IMR-90 (cell line): ENCODE data around the gene FAF1. TPM values are rescaled to one million over a fixed set of nuclear protein-coding genes. Genes with fewer than 3 reads are reported as not detected.

ENCODE experiments used
- ATAC-seq: fragments of 200-7000 bp; cut with Tn5 transposase; 2 replicates; pipeline ENCODE4 v1.9.1; 2020; ENCODE audit warnings: low read depth, mild to moderate bottlenecking, moderate library complexity
- BruUV-seq: library from RNA; stranded (reverse); fragments of 400-500 nt; replicated peaks from 2 replicates; lab custom pipeline; 2021; lab: Mats Ljungman, UMichigan
- CTCF ChIA-PET: fragments of 300-600 bp; formaldehyde crosslinking; extraction: SDS; loops from one replicate; lab custom pipeline; 2021; ENCODE audit warnings: antibody characterized with exemption; lab: Yijun Ruan, JAX
- POLR2A ChIA-PET: fragments of 300-600 bp; sonication (Branson Sonifier 250); formaldehyde crosslinking; loops from one replicate; lab custom pipeline; 2022; ENCODE audit warnings: antibody characterized with exemption; ENCODE audit not compliant: unreplicated experiment; lab: Charles Lee
- DNase-seq: peaks from one replicate; pipeline ENCODE4 v3.0.0; 2013
- H2AFZ ChIP-seq: replicated peaks from 2 replicates; pipeline ENCODE3; 2013; ENCODE audit warnings: low read length, mild to moderate bottlenecking; ENCODE audit not compliant: poor library complexity
- H2AK5ac ChIP-seq: 2 replicates; pipeline ENCODE4 v1.6.1; 2013; ENCODE audit warnings: low read depth, low read length, inconsistent platforms
- H2AK9ac ChIP-seq: replicated peaks from 2 replicates; pipeline ENCODE3; 2013; ENCODE audit warnings: mild to moderate bottlenecking, low read depth, low read length, moderate library complexity; ENCODE audit not compliant: poor library complexity
- H2BK120ac ChIP-seq: 2 replicates; pipeline ENCODE4 v1.6.1; 2013; ENCODE audit warnings: low read depth, low read length, inconsistent platforms
- H2BK15ac ChIP-seq: 3 replicates; pipeline ENCODE4 v1.6.1; 2013; ENCODE audit warnings: low read depth, low read length, inconsistent platforms
- H2BK20ac ChIP-seq: 2 replicates; pipeline ENCODE4 v1.6.1; 2013; ENCODE audit warnings: low read depth, mild to moderate bottlenecking, inconsistent platforms, low read length, moderate library complexity
- H2BK5ac ChIP-seq: 2 replicates; pipeline ENCODE4 v1.6.1; 2013; ENCODE audit warnings: mild to moderate bottlenecking, low read depth, low read length, inconsistent platforms; ENCODE audit not compliant: poor library complexity, severe bottlenecking
- H3K14ac ChIP-seq: replicated peaks from 2 replicates; pipeline ENCODE4 v1.6.1; 2013; ENCODE audit warnings: low read depth, low read length, inconsistent platforms
- H3K18ac ChIP-seq: 2 replicates; pipeline ENCODE4 v1.6.1; 2013; ENCODE audit warnings: low read depth, low read length, control low read depth
- H3K23ac ChIP-seq: 2 replicates; pipeline ENCODE4 v1.6.1; 2013; ENCODE audit warnings: low read depth, low read length, inconsistent platforms
- H3K27ac ChIP-seq: 2 replicates; pipeline ENCODE4 v1.5.1; 2013; ENCODE audit warnings: mild to moderate bottlenecking, control low read depth, low read length; ENCODE audit not compliant: insufficient read depth
- H3K27me3 ChIP-seq: 2 replicates; pipeline ENCODE4 v1.6.1; 2013; ENCODE audit warnings: low read length; ENCODE audit not compliant: control insufficient read depth, insufficient read depth
- H3K36me3 ChIP-seq: 2 replicates; pipeline ENCODE4 v1.6.1; 2013; ENCODE audit warnings: low read length, mixed read lengths; ENCODE audit not compliant: control insufficient read depth, insufficient read depth
- H3K4ac ChIP-seq: 2 replicates; pipeline ENCODE4 v1.6.1; 2013; ENCODE audit warnings: low read depth, low read length, inconsistent platforms
- H3K4me1 ChIP-seq: 2 replicates; pipeline ENCODE4 v1.6.1; 2013; ENCODE audit warnings: low read length, mixed read lengths; ENCODE audit not compliant: control insufficient read depth, insufficient read depth
- H3K4me2 ChIP-seq: 2 replicates; pipeline ENCODE4 v1.6.1; 2013; ENCODE audit warnings: low read depth, mild to moderate bottlenecking, control low read depth, low read length, moderate library complexity
- H3K4me3 ChIP-seq: 2 replicates; pipeline ENCODE4 v1.5.1; 2013; ENCODE audit warnings: low read depth, mild to moderate bottlenecking, control low read depth, low read length, moderate library complexity; ENCODE audit not compliant: insufficient read depth
- H3K56ac ChIP-seq: 2 replicates; pipeline ENCODE4 v1.6.1; 2013; ENCODE audit warnings: low read length, inconsistent platforms; ENCODE audit not compliant: insufficient read depth; ENCODE audit errors: extremely low read depth
- H3K79me1 ChIP-seq, 2 experiments: 2 replicates each; pipeline ENCODE4 v1.6.1; 2013; ENCODE audit warnings: low read length in 2 of 2, inconsistent platforms in 1 of 2, low read depth in 1 of 2
- H3K9ac ChIP-seq: 2 replicates; pipeline ENCODE4 v1.6.1; 2013; ENCODE audit warnings: low read depth, low read length, control low read depth
- H3K9me1 ChIP-seq: 2 replicates; pipeline ENCODE4 v1.6.1; 2013; ENCODE audit warnings: low read length, inconsistent platforms; ENCODE audit not compliant: insufficient read depth
- H3K9me3 ChIP-seq: 2 replicates; pipeline ENCODE4 v1.6.1; 2013; ENCODE audit warnings: low read length; ENCODE audit not compliant: control insufficient read depth, insufficient read depth
- H4K20me1 ChIP-seq: 2 replicates; pipeline ENCODE4 v1.6.1; 2013; ENCODE audit warnings: low read length, inconsistent platforms; ENCODE audit not compliant: insufficient read depth
- H4K5ac ChIP-seq: 2 replicates; pipeline ENCODE4 v1.6.1; 2013; ENCODE audit warnings: mild to moderate bottlenecking, low read depth, low read length, control low read depth
- H4K8ac ChIP-seq, 2 experiments: 2 replicates each; pipeline ENCODE4 v1.6.1; 2013; ENCODE audit warnings: low read depth in 2 of 2, low read length in 2 of 2, control low read depth in 1 of 2, inconsistent platforms in 1 of 2
- H4K91ac ChIP-seq: 2 replicates; pipeline ENCODE4 v1.6.1; 2013; ENCODE audit warnings: low read depth, low read length, inconsistent platforms; ENCODE audit not compliant: insufficient read depth
- CHD1 ChIP-seq: IDR thresholded peaks from 2 replicates; pipeline ENCODE4 v1.6.1; 2012; ENCODE audit warnings: low read depth, low read length, improper control_type of control experiment
- MAZ ChIP-seq: IDR thresholded peaks from 2 replicates; pipeline ENCODE4 v1.6.1; 2012; ENCODE audit warnings: low read depth, mild to moderate bottlenecking, low read length, improper control_type of control experiment, moderate library complexity, borderline replicate concordance
- MXI1 ChIP-seq: IDR thresholded peaks from 2 replicates; pipeline ENCODE4 v1.6.1; 2012; ENCODE audit warnings: low read depth, mild to moderate bottlenecking, low read length, moderate library complexity, borderline replicate concordance
- NFE2L2 ChIP-seq: fragments of 150-350 bp; IDR thresholded peaks from 2 replicates; pipeline ENCODE4 v1.6.1; 2016; ENCODE audit warnings: low read depth, mild to moderate bottlenecking, low read length
- RCOR1 ChIP-seq: IDR thresholded peaks from 2 replicates; pipeline ENCODE4 v1.6.1; 2012; ENCODE audit warnings: mild to moderate bottlenecking, low read length, improper control_type of control experiment; ENCODE audit not compliant: insufficient replicate concordance
- WGBS, 2 experiments: methylation state at CpG; one replicate each; pipeline versions ENCODE4 v1.1.5 to v1.1.7; 2013; ENCODE audit warnings: missing lambda C conversion rate in 2 of 2; ENCODE audit not compliant: insufficient read length in 1 of 2; ENCODE audit errors: extremely low coverage in 2 of 2; 5-methylcytosine and 5-hydroxymethylcytosine counted together
- dilution Hi-C: fragments of 300-500 bp; cut with HindIII; formaldehyde crosslinking; loops from one replicate; pipeline ENCODE4 v1.14.3; 2018; ENCODE audit warnings: low sequenced_read_pairs; ENCODE audit not compliant: unreplicated experiment
- in situ Hi-C: fragments of 300-500 bp; cut with MboI; formaldehyde crosslinking; loops from 3 replicates; pipeline ENCODE4 v1.14.3; 2019; ENCODE audit warnings: low sequenced_read_pairs, inconsistent platforms, mixed read lengths
- intact Hi-C: fragments of 100-400 bp; cut with micrococcal nuclease; formaldehyde crosslinking; loops from 2 replicates; pipeline ENCODE4 v1.10.0; 2022
- polyA plus RNA-seq, 3 experiments: library from polyadenylated mRNA; depleted of rRNA; stranded (reverse); fragments of >200 nt; gene quantifications; 2 replicates each; pipeline ENCODE4 v1.2.3, GENCODE V29; 2012; ENCODE audit warnings: low replicate concordance in 1 of 3
- total RNA-seq: library from RNA; depleted of rRNA; stranded (reverse); fragments of >200 nt; gene quantifications from 2 replicates; pipeline ENCODE4 v1.2.3, GENCODE V29; 2012

The FAF1 gene
- total and polyA plus RNA-seq, 2 of the 4 experiments (the other 2 are of a cell fraction): 18.8 to 72.9 TPM

DNA sequence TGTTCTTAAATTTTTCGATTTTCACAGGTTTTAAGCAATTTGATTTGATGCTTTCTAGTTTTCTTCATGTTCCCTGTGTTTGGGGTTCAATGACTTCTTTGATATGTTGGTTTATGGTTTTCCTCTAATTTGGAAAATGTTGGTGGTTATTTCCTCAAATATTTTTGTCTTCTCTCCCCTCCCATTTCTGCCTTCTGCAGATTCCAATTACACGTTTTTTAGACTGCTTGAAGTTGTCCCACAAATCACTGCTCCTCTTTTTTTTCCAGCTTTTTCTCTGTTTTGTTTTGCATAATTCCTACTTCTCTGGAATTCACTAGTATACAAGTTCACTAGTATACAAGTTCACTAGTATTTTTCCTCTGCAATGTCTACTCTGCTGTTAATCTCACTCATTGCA lies 61.3 kb downstream of the FAF1 start:
- 50% methylated on average over 1 of the region's 2 CpGs; no CpG with 5 or more reads in 1 of the 2 experiments for WGBS, 2 experiments
- intact Hi-C loops: no loop called here

More for the DNA sequence above, 61.3 kb downstream of the FAF1 start:
- Histone ChIP-seq H3K4me1 (no peaks in the 10 kb centered on the region), H3K36me3 (no peaks in the 10 kb centered on the region), H2AFZ (no peak overlapping the region), H3K4me2 (no peak overlapping the region), H3K14ac (no peak overlapping the region), H4K5ac (no peak overlapping the region), H4K91ac (no peak overlapping the region), H3K27me3 (no peaks in the 10 kb centered on the region), H4K8ac (no peak overlapping the region), H3K56ac (no peak overlapping the region), H3K4ac (no peak overlapping the region), H3K4me3 (no peak overlapping the region), H3K27ac (no peak overlapping the region), H2BK20ac (no peak overlapping the region), H2AK5ac (no peak overlapping the region), H4K20me1 (no peaks in the 10 kb centered on the region), H3K79me1 (peaks cover 16 to 18% of the 10 kb centered on the region in 2 experiments), H2AK9ac (no peak overlapping the region), H2BK15ac (no peak overlapping the region), H2BK120ac (no peak overlapping the region), H3K23ac (no peak overlapping the region), H2BK5ac (no peak overlapping the region), H3K9me1 (peaks cover under 1% of the 10 kb centered on the region; the same call in 1 of the 2 replicates), H3K9ac (no peak overlapping the region), H3K18ac (no peak overlapping the region), H3K9me3 (no peaks in the 10 kb centered on the region)
- in situ Hi-C loops: no loop called here
- BruUV-seq: no TSS peak
- ATAC-seq: no peak
- CTCF ChIA-PET: no interaction called here
- dilution Hi-C loops: no loop called here
- POLR2A ChIA-PET: no interaction called here
- TF ChIP-seq CHD1 (no peak), MXI1 (no peak), MAZ (no peak), RCOR1 (no peak), NFE2L2 (no peak)
- no peak for DNase-seq
